Endothelial cell of umbilical vein (primary cell): Measurements from ENCODE around the gene ITPKC. TPM values are rescaled to one million over a fixed set of nuclear protein-coding genes. Genes with fewer than 3 reads are reported as not detected.
A peak's percentile ranks its signal among the peaks of the same experiment; 100 is the strongest.

Source experiments
- BruUV-seq: library from RNA; stranded (reverse); fragments of 400-500 nt; replicated peaks from 2 replicates; lab custom pipeline; 2021; lab: Mats Ljungman, UMichigan
- CTCF ChIA-PET: fragments of 300-600, 350-600 bp; sonication (Branson Sonifier 250); formaldehyde crosslinking; loops from one replicate; lab custom pipeline; 2021; ENCODE audit warnings: antibody characterized with exemption, inconsistent platforms; lab: Charles Lee
- POLR2A ChIA-PET: fragments of 300-600, 350-600 bp; sonication (Branson Sonifier 250); formaldehyde crosslinking; loops from one replicate; lab custom pipeline; 2021; ENCODE audit warnings: antibody characterized with exemption, inconsistent platforms; lab: Charles Lee
- DNase-seq: peaks from one replicate; pipeline ENCODE4 v3.0.0-alpha.2; 2011; ENCODE audit warnings: low read depth, low spot score
- FAIRE-seq: peaks from 2 replicates; lab custom pipeline; 2011; peaks lifted over from hg19 to GRCh38; lab: Jason Lieb, UNC
- H2AFZ ChIP-seq: 2 replicates; pipeline ENCODE4 v1.6.0; 2012; ENCODE audit warnings: low read depth, low read length, control low read depth, inconsistent platforms
- H3K27ac ChIP-seq: 2 replicates; pipeline ENCODE4 v1.5.1; 2011; ENCODE audit warnings: low read depth, mild to moderate bottlenecking, control low read depth, low read length, moderate library complexity; ENCODE audit not compliant: insufficient read depth
- H3K27me3 ChIP-seq, 2 experiments: 2 replicates each; pipeline versions ENCODE4 v1.6.0 to v1.6.1; 2011; ENCODE audit warnings: low read length in 2 of 2, mixed read lengths in 1 of 2; ENCODE audit not compliant: control insufficient read depth in 2 of 2, insufficient read depth in 2 of 2
- H3K36me3 ChIP-seq, 2 experiments: 2 replicates in 1 of 2; 3 replicates in 1 of 2; pipeline ENCODE4 v1.5.1; 2011; ENCODE audit warnings: low read length in 2 of 2, mild to moderate bottlenecking in 1 of 2, moderate library complexity in 1 of 2; ENCODE audit not compliant: control insufficient read depth in 2 of 2, insufficient read depth in 2 of 2; ENCODE audit errors: extremely low read depth in 1 of 2
- H3K4me1 ChIP-seq: 3 replicates; pipeline ENCODE4 v1.5.1; 2011; ENCODE audit warnings: mild to moderate bottlenecking, low read length; ENCODE audit not compliant: control insufficient read depth, insufficient read depth; ENCODE audit errors: extremely low read depth
- H3K4me2 ChIP-seq: 2 replicates; pipeline ENCODE4 v1.6.1; 2011; ENCODE audit warnings: low read length, control low read depth, mixed read lengths; ENCODE audit not compliant: insufficient read depth
- H3K4me3 ChIP-seq, 3 experiments: fragments of 200-600 bp in 1 of 3; sonication (generic), shearing (Covaris generic) in 1 of 3; replicated peaks in 1 of 3; 2 replicates each; pipeline ENCODE4 v1.5.1; 2011 to 2016; ENCODE audit warnings: control low read depth in 3 of 3, low read length in 3 of 3, mild to moderate bottlenecking in 2 of 3, inconsistent platforms in 1 of 3, low read depth in 1 of 3, moderate library complexity in 1 of 3; ENCODE audit not compliant: insufficient read depth in 1 of 3
- H3K79me2 ChIP-seq: 2 replicates; pipeline ENCODE4 v1.6.0; 2012; ENCODE audit warnings: low read length, inconsistent platforms; ENCODE audit not compliant: control insufficient read depth, insufficient read depth
- H3K9ac ChIP-seq: replicated peaks from 2 replicates; pipeline ENCODE3; 2011; ENCODE audit warnings: low read length, control low read depth; ENCODE audit not compliant: insufficient read depth; ENCODE audit errors: extremely low read depth
- H3K9me1 ChIP-seq: replicated peaks from 3 replicates; pipeline ENCODE4 v1.6.0; 2011; ENCODE audit warnings: mild to moderate bottlenecking, low read length; ENCODE audit not compliant: control insufficient read depth, insufficient read depth; ENCODE audit errors: extremely low read depth
- H3K9me3 ChIP-seq: replicated peaks from 2 replicates; pipeline ENCODE4 v1.5.1; 2012; ENCODE audit warnings: low read length, inconsistent platforms; ENCODE audit not compliant: control insufficient read depth, insufficient read depth
- H4K20me1 ChIP-seq: replicated peaks from 2 replicates; pipeline ENCODE3; 2011; ENCODE audit warnings: mild to moderate bottlenecking, low read length; ENCODE audit not compliant: control insufficient read depth, insufficient read depth; ENCODE audit errors: extremely low read depth
- CTCF ChIP-seq, 2 donors: IDR thresholded peaks; 1 replicate in 1 of 2; 2 replicates in 1 of 2; pipeline ENCODE4 v1.5.1; 2011; ENCODE audit warnings: low read length in 2 of 2, mild to moderate bottlenecking in 2 of 2, moderate library complexity in 2 of 2, control low read depth in 1 of 2, inconsistent platforms in 1 of 2, low read depth in 1 of 2; ENCODE audit not compliant: insufficient read depth in 1 of 2; ENCODE audit errors: extremely low read depth in 1 of 2
- EZH2 ChIP-seq: IDR thresholded peaks from 2 replicates; pipeline ENCODE4 v1.6.1; 2012; ENCODE audit warnings: borderline replicate concordance, low read depth, mild to moderate bottlenecking, moderate library complexity, low read length, inconsistent platforms; ENCODE audit not compliant: severe bottlenecking
- FOS ChIP-seq: IDR thresholded peaks from 2 replicates; pipeline ENCODE4 v1.6.1; 2011; ENCODE audit warnings: mild to moderate bottlenecking, low read length, moderate library complexity, borderline replicate concordance; ENCODE audit not compliant: insufficient read depth
- GATA2 ChIP-seq: IDR thresholded peaks from 2 replicates; pipeline ENCODE4 v1.7.0; 2011; ENCODE audit warnings: low read depth, mild to moderate bottlenecking, moderate library complexity, mixed read lengths, low read length; ENCODE audit not compliant: insufficient read length, insufficient read depth
- JUN ChIP-seq: IDR thresholded peaks from 2 replicates; pipeline ENCODE4 v1.6.1; 2011; ENCODE audit warnings: borderline replicate concordance, low read depth; ENCODE audit not compliant: insufficient read length, insufficient read depth
- MAX ChIP-seq: IDR thresholded peaks from 2 replicates; pipeline ENCODE4 v1.6.1; 2011; ENCODE audit not compliant: insufficient read depth, insufficient read length
- MYC ChIP-seq: IDR thresholded peaks from one replicate; pipeline ENCODE4 v1.6.1; 2011; ENCODE audit warnings: mild to moderate bottlenecking, low read depth, low read length
- POLR2A ChIP-seq: IDR thresholded peaks from 2 replicates; pipeline ENCODE4 v1.6.1; 2012; ENCODE audit warnings: low read depth, mild to moderate bottlenecking, control low read depth, low read length
- POLR2AphosphoS5 ChIP-seq: IDR thresholded peaks from 2 replicates; pipeline ENCODE4 v1.6.1; 2012; ENCODE audit warnings: low read depth, mild to moderate bottlenecking, control low read depth, low read length, moderate library complexity; ENCODE audit not compliant: insufficient read depth
- dilution Hi-C: fragments of 300-500 bp; cut with MboI; formaldehyde crosslinking; loops from one replicate; pipeline ENCODE4 v1.15.0; 2019; ENCODE audit warnings: low sequenced_read_pairs; ENCODE audit not compliant: extremely low pct_ligation_motif_present
- intact Hi-C: fragments of 100-400 bp; cut with micrococcal nuclease; formaldehyde crosslinking; loops from one replicate; pipeline ENCODE4 v1.10.0; 2022
- polyA plus RNA-seq, 4 experiments: library from polyadenylated mRNA; depleted of rRNA in 3 of 4; stranded (reverse) in 3 of 4; unstranded in 1 of 4; fragments of >200 nt; gene quantifications; 2 replicates each; pipeline versions ENCODE4 v1.2.1 to v1.2.3, GENCODE V29; 2011 to 2012; ENCODE audit warnings: missing spikeins in 1 of 4
- total RNA-seq: library from RNA; stranded (reverse); gene quantifications from 2 replicates; pipeline ENCODE4 v1.2.3, GENCODE V29; 2021

Gene ITPKC
- total and polyA plus RNA-seq, 2 donors (not counting 3 experiments of a cell fraction or from before 2014, with no cell fraction given) = 7.3 to 16.1 TPM

GRCh38 chr19:40714441-40715299, 2.2 kb upstream of the ITPKC start:
- Histone ChIP-seq H3K9me1 (no peaks in the 10 kb centered on the region), H3K36me3 (no peaks in the 10 kb centered on the region), H2AFZ (peak overlapping the region; percentile 87), H3K27ac (peak overlapping the region; percentile 94), H3K79me2 (peaks cover 24% of the 10 kb centered on the region), H3K4me2 (peak overlapping the region; percentile 70), H4K20me1 (no peaks in the 10 kb centered on the region), H3K9me3 (no peaks in the 10 kb centered on the region), H3K4me1 (peaks cover 31% of the 10 kb centered on the region), H3K27me3 (no peaks in the 10 kb centered on the region), H3K4me3 (peak overlapping the region; percentile 33 to 47 (median 45)), H3K9ac (peak overlapping the region; percentile 66)
- BruUV-seq = no TSS peak
- dilution Hi-C loops (no loop called here), intact Hi-C loops (loop anchor here (1.0 kb wide), 3 partner anchors 24 to 92 kb away; partner anchors contain the start of gene NUMBL)
- POLR2A ChIA-PET = no interaction called here
- DNase-seq = peak; percentile 92
- TF ChIP-seq GATA2 (no peak), CTCF (IDR thresholded peaks at IDR 0.05; ENCODE audit: extremely low read depth in 1 of 2, insufficient read depth in 1 of 2, low read depth in 1 of 2, low read length in 2 of 2) (no peak), JUN (no peak), MYC (no peak), POLR2AphosphoS5 (no peak), FOS (no peak), POLR2A (no peak), MAX (no peak), EZH2 (no peak)
- CTCF ChIA-PET = interaction anchor here (0.6 kb wide), 1 partner anchor 8 kb away, joined by 4 read pairs; no protein-coding TSS in a partner anchor
- FAIRE-seq = peak; percentile 100
